ENCODE results near the gene TGFB1I1. TPM values are rescaled to one million over a fixed set of nuclear protein-coding genes. Genes with fewer than 3 reads are reported as not detected.

Gene TGFB1I1
- 37.6 and 44.1 TPM in 2 replicates for total RNA-seq

GRCh38 chr16:31471875-31472708 is at the start of gene TGFB1I1:
Gene TGFB1I1 (plus strand): TSS chr16:31472152. CDS start chr16:31472189, 37 bp downstream.

DNA sequence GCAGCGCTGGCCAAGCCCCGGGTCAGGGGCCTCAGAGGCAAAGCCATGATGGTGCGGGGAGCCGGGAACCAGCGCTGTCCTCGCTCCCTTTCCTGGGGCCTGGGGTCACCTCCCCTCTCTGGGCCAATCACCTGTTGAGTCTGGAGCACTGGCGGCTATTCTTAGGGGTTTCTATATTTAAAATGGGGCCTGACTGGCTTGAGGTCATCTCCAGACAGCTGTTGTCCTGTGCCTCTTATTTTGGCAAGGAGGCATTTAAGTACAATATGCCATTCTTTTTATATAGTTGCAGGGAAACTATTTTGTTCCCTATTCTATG is 43.7 kb upstream of the TGFB1I1 start, which contains the start of gene COX6A2:
Gene COX6A2 (minus strand): TSS at position 82 of the 319 bp plus-strand sequence. CDS start 35 bp downstream, at position 47.

GRCh38 chr16:31458844-31459686 is 12.9 kb upstream of the TGFB1I1 start, which contains the start of gene ARMC5:
Gene ARMC5 (plus strand): TSS chr16:31459501. CDS start chr16:31459525, 24 bp downstream.

GRCh38 chr16:31483081-31483480 is 11.1 kb downstream of the TGFB1I1 start, which contains the start of gene SLC5A2:
Gene SLC5A2 (plus strand): TSS chr16:31483123. CDS start chr16:31483137, 14 bp downstream.

GRCh38 chr16:31507929-31508705 is 36.2 kb downstream of the TGFB1I1 start, which contains the start of gene RUSF1:
Gene RUSF1 (minus strand): TSS chr16:31508391. CDS start chr16:31508373, 18 bp downstream.

Other genes starting within 250 kb of the TGFB1I1 start
- gene ITGAM, start 212.2 kb upstream of the TGFB1I1 start, total RNA-seq, result not detected in 2 replicates
- gene ITGAX, start 117.0 kb upstream of the TGFB1I1 start, total RNA-seq, result 0.12 TPM in 1 of 2 replicates, not detected in the other
- not detected in 2 replicates for gene ITGAD, start 78.8 kb upstream of the TGFB1I1 start, total RNA-seq
- gene COX6A2, start 43.8 kb upstream of the TGFB1I1 start, total RNA-seq, result not detected in 2 replicates
- gene ZNF843, start 29.4 kb upstream of the TGFB1I1 start, total RNA-seq, result 5.7 and 7.2 TPM in 2 replicates
- 10.3 and 12.0 TPM in 2 replicates for gene ARMC5, start 12.7 kb upstream of the TGFB1I1 start, total RNA-seq
- not detected in 2 replicates for gene SLC5A2, start 11.0 kb downstream of the TGFB1I1 start, total RNA-seq
- gene RUSF1, start 36.2 kb downstream of the TGFB1I1 start, total RNA-seq, result 51.3 and 63.2 TPM in 2 replicates
- gene AHSP, start 55.7 kb downstream of the TGFB1I1 start, total RNA-seq, result not detected in 2 replicates